HG03196 (cell line): ENCODE results near the gene HOXB3.
A peak's percentile ranks its signal among the peaks of the same experiment; 100 is the strongest.
"Not testable (repeated sequence)": the region's sequence is repeated elsewhere in the genome, so short reads cannot be mapped to it uniquely, and the experiment has no call there.

Experiments used
- ATAC-seq: cut with Tn5 transposase; IDR thresholded peaks from one replicate; pipeline ENCODE4 v1.9.1; 2021; ENCODE audit not compliant: unreplicated experiment

The HOXB3 gene

DNA sequence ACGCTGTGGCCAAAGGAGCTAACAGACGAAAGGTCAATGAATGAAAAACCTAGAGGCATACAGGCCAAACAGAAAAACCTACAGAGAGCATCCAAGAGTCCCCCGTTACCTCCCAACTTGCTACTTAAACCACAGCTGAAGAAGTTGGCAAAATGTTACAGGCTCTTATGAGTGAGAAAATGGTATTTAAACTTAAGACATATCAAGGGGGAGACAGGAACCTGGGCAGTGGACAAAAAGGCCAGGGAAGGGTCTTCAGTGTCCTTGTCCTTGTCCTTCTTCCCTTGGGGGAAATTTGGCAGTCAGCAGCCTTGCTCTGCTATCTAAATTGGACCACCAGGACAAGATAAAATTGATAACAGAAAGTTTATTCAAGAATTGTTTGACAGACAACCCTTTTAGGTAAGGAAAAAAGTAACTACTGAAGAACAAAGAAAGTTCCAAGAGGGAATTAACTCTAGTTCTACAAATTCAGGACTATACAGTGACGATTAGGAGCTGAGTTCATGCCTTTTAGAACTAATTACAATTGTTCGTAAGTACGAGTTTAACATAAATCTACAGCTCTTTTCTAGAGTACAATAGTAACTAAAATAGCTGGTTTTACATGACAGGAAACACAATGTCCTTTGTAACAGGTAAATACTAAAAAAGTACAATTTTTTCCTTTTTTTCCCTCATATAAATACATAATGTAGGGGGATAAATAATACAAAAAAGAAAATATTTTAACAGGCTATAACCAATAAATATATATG is 41.3 kb downstream of the HOXB3 start:
- ATAC-seq, result no peak

DNA sequence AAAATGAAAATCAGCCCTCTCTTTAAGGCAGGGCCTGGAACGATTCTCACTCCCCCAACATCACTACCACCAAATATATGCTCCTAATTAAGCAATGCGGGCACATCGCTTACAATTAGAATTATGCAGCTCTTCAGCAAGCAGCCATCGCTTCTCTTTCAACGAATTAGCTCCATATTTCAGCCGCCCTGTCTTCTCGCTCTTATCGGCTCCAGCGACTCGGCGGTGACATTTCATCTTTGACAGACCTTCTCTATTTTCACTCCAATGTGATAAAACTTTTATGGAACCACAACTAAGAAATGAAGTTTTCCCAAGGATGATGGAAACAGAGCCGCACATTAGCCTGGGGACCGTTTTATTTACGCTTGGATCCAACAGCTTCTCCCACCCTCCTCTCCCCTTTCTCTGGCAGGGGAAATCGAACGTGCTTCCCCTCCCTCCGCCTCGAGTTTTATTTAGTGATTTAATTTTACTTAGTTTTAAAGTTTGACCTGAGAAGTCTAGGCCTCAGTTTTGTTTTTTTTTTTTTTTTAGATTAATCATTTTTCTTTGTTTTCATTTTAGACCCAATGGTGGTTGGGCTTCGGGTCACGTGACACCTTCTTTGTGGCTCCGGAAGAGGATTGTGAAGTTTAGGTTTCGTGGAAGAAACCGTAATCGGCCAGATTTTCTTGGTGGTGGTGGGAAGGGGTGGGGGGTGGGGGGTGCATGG is 42.1 kb downstream of the HOXB3 start:
- no peak for ATAC-seq

DNA sequence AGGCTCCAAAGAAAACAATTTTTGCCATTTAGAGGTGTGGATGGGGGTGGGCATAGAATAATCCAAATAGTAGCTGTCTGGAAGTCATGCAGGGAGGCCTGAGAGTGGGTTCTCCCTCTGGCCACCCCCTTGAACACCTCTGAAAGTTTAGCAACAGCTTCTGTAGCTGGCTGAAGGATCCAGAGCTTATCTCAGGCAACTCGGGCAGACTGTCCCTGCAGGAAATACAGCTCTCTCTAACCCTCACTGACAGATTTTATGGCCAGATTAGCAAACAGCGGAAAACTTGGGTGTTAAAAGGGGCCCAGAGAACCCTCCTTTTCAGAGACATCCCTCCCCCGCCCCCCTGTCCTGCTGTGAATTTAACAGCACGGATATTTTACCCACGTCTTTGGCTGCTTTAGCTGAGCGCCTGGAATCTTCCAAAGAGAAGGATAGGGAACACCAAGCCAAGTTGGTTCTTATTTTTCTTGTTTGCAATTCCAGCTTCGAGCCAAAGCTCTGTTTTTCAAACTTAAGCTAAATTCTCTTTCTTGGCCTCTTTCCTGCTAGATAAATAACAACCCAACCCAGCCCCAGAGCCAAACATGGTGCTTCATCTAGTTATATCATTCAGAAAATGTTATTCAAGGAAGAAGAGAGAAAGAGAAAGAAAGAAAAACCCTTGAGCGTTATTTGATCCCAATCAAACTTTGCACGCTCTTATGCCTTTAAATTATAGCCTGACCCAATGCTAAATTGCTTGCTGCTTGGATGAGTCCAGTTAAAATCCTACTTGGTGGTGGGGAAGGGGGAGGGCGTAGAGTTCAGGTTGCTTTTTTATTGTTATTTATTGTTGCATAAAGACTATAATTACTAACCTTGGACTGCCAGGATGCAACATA is 42.9 kb downstream of the HOXB3 start:
- no peak for ATAC-seq

- no peak for ATAC-seq
Measured at GRCh38 chr17:48546137-48546923, 43.7 kb downstream of the HOXB3 start.

GRCh38 chr17:48545539-48545938 is 44.5 kb downstream of the HOXB3 start:
- ATAC-seq, result no peak

- ATAC-seq, result no peak
Measured at GRCh38 chr17:48545022-48545375, 45.0 kb downstream of the HOXB3 start, which contains the start of gene HOXB2. HOXB2 (minus strand) TSS chr17:48545109; CDS start chr17:48544911, 198 bp downstream.

DNA sequence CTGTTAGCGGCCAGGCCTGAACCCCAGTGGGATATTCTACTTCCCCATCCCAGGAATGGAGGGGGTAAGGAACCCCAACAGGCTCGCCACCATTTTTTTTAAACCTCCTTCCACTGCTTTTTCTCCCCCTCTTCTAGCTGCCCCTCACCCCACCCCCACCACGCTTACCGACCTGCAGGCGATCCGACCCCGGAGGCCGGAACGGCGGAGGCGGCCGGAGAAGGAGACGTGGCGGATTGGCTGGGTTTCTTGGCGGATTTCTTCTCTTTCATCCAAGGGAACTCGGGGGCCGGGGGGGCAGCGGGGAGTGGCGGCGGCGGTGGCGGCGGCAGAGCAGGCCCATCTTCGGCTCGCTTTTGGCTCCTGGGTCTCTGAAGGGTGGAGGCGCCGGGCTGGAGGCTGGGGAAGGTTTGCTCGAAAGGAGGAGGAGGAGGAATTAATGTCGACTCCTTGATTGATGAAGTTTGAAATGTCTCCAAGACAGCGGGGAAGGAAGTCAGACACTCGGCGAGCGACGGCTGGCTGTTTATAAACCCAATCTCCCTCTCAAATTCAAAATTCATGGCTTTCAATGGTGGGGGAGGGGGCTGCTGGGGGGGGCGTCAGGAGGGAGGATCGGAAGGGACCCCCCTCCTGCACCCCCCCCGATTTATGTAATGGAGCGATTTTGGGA is 45.6 kb downstream of the HOXB3 start:
- ATAC-seq, result no peak

DNA sequence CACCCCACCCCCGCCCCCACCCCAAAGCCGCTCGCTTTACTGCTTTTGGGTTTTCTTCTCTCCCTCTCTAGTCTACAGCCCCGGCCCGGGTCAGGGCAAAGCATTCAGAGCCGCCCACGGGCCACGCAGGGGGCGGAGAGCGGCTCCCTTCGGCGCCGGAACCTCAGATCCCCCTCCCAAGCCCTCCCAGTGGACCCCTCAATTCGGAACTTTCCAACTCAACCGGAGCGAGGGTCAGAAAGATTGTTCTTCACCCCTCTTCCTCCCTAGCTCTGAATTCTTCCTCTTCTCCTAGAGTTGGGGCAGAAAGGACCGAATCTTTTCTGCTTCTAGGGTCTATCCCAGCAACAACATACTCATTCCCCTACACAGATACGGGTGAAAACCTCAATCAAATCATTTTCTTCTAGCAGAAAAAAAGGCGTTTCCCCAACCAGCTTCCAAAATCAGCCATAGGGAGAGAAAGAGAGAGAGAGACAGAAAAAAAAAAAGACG is 46.1 kb downstream of the HOXB3 start:
- peak; percentile 12 for ATAC-seq

GRCh38 chr17:48543107-48543853 is 46.8 kb downstream of the HOXB3 start:
- ATAC-seq, result peak; percentile 50

DNA sequence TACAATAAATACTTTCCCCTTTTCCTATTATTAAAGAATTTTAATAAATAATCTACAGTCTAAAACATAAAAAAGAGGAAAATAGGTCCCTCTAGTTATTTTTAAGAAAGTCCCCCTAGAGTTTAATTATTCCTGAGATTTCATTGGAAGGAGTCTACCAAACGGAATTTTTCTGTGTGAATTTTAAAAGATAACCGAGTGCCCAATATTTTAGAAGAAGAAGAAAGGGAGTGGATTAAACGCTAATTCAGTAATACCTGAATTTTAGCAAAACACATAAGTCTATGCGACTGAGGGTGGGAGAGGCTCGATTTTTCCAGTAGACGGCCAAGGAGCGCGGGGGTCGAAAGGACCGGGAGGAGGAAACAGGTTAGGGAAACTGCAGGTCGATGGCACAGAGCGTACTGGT is 47.3 kb downstream of the HOXB3 start:
- ATAC-seq, result no peak

DNA sequence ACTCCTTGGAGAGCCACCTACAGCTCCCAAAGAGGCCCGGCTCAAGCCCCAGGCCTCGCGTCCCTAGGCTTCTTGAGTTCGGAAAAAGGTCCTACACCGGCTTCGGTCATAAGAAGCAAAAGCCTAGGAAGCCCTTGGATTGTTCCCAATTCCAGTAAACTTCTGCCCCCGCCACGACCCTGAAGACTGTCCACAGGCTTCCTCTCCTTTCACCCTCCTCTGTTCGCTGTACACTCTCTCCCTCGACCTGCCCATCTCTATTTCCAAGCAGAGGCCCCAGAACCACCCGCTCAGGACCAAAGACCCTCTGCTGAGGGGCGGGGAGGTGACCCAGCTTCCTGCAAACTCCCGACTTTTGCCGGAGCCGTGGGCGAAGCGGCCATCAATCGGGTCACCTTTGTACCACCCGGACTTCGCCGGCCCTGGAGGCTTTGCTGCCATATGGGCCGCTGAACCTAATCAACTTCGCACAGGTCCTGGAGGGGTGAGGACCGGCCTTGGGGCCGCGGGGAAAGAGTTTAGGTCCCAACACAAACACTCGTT is 47.9 kb downstream of the HOXB3 start:
- ATAC-seq, result no peak

DNA sequence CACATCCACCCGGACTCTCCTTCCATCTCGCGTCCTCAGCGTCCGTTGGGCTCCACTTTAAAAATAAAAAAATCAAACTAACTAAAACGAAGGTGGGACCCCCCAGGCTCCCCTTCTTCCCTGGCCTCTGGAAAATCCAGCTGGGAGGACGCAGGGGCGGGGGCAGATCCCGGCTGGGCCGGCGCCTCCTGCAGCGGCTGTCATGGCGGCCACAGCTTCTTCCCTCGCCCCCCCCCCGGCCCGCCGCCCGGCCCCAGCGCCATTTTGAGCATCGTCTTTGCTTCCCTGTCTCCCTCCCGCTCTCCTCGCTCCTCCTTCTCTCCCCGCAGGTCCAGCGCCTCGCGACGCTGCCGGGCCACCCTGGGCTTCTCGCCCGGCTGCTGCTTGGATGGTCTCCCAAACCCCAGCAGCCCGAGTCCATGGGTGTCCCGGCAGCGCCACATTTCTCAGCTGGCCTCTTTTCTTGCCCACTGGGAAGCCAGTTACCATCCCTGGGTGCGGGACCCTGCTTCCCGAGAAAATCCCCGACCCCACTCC is 48.4 kb downstream of the HOXB3 start:
- no peak for ATAC-seq

DNA sequence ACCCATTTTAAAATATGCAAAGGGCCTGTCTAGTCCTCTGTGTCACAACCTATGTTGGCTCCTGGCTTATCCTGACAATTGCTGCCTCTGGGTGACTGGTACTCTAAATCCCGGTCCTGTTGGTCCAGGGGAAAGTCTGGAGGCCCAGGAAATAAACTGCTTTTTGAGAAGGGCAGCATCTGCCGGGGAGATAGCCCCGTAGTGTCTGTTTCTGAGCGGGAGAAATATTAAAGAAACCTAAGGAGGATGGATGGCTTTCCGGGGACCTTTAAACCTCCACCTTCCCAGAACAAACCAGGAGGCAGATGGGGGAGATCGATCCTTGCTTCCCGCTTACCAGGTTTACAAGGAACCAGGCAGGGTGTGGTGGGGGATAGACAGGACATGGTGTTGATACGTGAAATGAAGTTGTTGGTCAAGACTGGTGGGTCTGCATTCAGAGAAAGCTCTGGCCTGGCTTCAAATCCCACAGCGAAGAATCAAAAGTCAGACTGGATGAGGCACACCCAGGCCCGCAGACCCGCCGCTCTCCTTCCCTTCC is 48.9 kb downstream of the HOXB3 start:
- no peak for ATAC-seq

DNA sequence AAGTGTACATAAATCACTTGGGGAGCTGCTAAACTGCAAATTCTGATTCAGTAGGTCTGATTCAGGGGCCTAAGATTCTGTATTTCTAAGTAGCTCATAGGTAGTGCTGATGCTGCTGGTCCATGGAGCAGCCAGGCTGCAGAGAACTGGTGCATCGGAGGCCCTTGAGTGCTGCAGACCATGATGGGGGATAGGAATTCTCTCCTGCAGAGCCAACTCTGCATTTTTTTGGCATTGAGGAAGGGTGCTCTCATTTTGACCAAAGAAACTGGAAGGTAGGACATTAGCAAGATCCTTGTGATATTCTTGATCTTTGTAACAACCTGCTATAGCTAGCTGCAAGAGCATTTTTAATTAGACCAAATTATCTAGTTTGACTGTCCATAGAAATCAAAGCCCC is 49.8 kb downstream of the HOXB3 start:
- no peak for ATAC-seq

DNA sequence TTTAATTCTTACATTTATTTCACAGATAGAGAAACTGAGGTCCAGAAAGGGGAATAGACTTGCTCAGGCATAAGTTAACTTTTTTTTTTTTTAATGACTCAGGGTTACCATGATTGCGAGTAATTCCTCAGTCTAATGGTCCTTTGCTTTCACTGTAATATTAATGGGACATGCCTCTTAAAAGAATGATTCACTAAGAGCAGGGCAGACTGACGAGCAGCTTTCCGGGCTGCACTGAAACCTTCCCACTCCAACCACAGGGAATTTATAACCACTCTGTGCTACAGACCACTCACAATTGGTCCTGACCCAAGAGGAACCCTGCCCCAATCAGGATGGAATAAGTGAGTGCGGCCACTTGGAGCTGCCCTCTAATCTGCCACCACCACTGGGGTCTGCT is 50.9 kb downstream of the HOXB3 start:
- no peak for ATAC-seq

DNA sequence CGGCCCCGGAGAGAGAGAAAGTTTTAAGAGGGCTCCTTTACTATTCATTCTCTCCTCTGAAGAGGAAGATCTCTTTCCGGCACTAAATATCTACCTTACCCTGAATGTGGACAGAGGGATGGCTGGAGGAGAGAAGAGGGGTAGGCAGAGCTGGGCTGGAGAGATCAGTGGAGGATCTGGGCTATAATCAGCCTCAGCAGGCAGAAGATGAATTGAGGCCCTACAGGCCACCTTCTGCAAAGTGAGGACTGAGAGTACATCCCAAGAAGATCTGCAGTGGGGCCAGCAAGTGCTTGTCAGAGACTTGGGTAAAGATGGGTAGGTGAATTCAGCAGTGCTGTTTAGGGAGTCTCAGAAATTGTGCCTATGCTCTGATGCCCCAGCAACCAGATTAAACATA is 52.7 kb downstream of the HOXB3 start:
- no peak for ATAC-seq

- not testable (repeated sequence) for ATAC-seq
Measured at GRCh38 chr17:48535793-48536559, 54.1 kb downstream of the HOXB3 start.

- ATAC-seq, result no peak
Measured at GRCh38 chr17:48532261-48532660, 57.8 kb downstream of the HOXB3 start.
